HG03432 (cell line): ENCODE data around the gene SIDT2.
A peak's percentile ranks its signal among the peaks of the same experiment; 100 is the strongest.
"Not testable (repeated sequence)": the region's sequence is repeated elsewhere in the genome, so short reads cannot be mapped to it uniquely, and the experiment has no call there.

Source experiments
- ATAC-seq: cut with Tn5 transposase; IDR thresholded peaks from one replicate; pipeline ENCODE4 v1.9.1; 2021; ENCODE audit warnings: mild to moderate bottlenecking, moderate library complexity; ENCODE audit not compliant: unreplicated experiment

SIDT2 gene

GRCh38 chr11:117178210-117179034 is at the start of gene SIDT2:
Gene SIDT2 (plus strand): TSS chr11:117178743. CDS start chr11:117179264, 521 bp downstream.
- peak; percentile 89 for ATAC-seq

GRCh38 chr11:117130396-117130795 is 48.1 kb upstream of the SIDT2 start:
- not testable (repeated sequence) for ATAC-seq

GRCh38 chr11:117130879-117131278 is 47.7 kb upstream of the SIDT2 start:
- no peak for ATAC-seq

- ATAC-seq, result no peak
These were observed 44.1 kb upstream of the SIDT2 start for GRCh38 chr11:117134431-117134830.

- ATAC-seq, result not testable (repeated sequence)
These were observed 43.6 kb upstream of the SIDT2 start for GRCh38 chr11:117134979-117135378.

GRCh38 chr11:117137223-117138086 is 41.1 kb upstream of the SIDT2 start:
- not testable (repeated sequence) for ATAC-seq

- no peak for ATAC-seq
These were observed 35.2 kb upstream of the SIDT2 start for GRCh38 chr11:117143390-117143789.

- peak; percentile 98 for ATAC-seq
These were observed 34.6 kb upstream of the SIDT2 start, which contains the start of gene PAFAH1B2 for GRCh38 chr11:117143871-117144476. Gene PAFAH1B2 (plus strand): TSS chr11:117144287. CDS start chr11:117152448, 8,161 bp downstream.

GRCh38 chr11:117144477-117145392 is 33.8 kb upstream of the SIDT2 start:
- ATAC-seq, result peak; percentile 54

- no peak for ATAC-seq
These were observed 33.2 kb upstream of the SIDT2 start for GRCh38 chr11:117145393-117145761.

- no peak for ATAC-seq
These were observed 32.0 kb upstream of the SIDT2 start for GRCh38 chr11:117146521-117146920.

- ATAC-seq, result no peak
These were observed 26.5 kb upstream of the SIDT2 start for GRCh38 chr11:117152066-117152465.

- no peak for ATAC-seq
These were observed 24.1 kb upstream of the SIDT2 start for GRCh38 chr11:117154468-117154867.

GRCh38 chr11:117157507-117157906 is 21.0 kb upstream of the SIDT2 start:
- no peak for ATAC-seq

- ATAC-seq, result no peak
These were observed 18.7 kb upstream of the SIDT2 start for GRCh38 chr11:117159892-117160291.

GRCh38 chr11:117160826-117161225 is 17.7 kb upstream of the SIDT2 start:
- ATAC-seq, result no peak

GRCh38 chr11:117166491-117166890 is 12.1 kb upstream of the SIDT2 start:
- no peak for ATAC-seq

GRCh38 chr11:117169736-117170135 is 8.8 kb upstream of the SIDT2 start:
- no peak for ATAC-seq

GRCh38 chr11:117170210-117170609 is 8.3 kb upstream of the SIDT2 start:
- ATAC-seq, result no peak

GRCh38 chr11:117171007-117171403 is 7.5 kb upstream of the SIDT2 start:
- no peak for ATAC-seq
